Right lobe of liver (tissue), 4 donors: ENCODE results near the gene BHLHE23.

Source experiments
- POLR2A ChIP-seq: fragments of 450-650 bp; IDR thresholded peaks from one replicate; pipeline ENCODE4 v1.6.1; 2017; ENCODE audit warnings: antibody characterized with exemption, mild to moderate bottlenecking
- TF ChIP-seq, protein P1 (sequence below), 4 donors: fragments of 200-600 bp in 3 of 4; fragments of 450-650 bp in 1 of 4; IDR thresholded peaks; one replicate each; pipeline versions ENCODE4 v1.5.1 to v1.8.0; 2016 to 2022; ENCODE audit warnings: antibody characterized with exemption in 4 of 4, mild to moderate bottlenecking in 2 of 4
- donor health status: DM: no; HTN: no; CAD: no.
- donor health status: DM: no; HTN: no; CAD: no.
- donor health status: DM: no; HTN: yes; CAD: no.

DNA sequence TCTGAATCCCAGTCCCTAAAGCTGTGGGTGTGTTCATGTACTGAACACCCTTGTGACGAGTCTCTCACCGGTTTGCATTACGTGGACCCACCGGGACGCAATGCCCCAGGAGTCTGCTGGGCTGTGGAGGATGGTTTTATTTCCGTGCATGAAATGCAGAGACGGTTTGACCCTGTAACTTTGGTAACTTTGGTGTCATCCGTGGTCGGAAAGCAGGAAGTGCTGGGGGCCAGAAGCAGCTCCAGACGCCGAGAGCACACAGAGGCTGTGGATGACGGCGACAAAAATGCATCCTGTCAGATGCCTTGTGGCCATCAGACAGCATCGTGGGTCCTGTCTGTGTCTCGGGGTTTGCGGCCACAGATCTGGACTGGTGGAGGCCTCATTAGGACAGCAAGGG, 7.2 kb downstream of the BHLHE23 start:
- no peak for TF ChIP-seq POLR2A
- TF ChIP-seq, protein P1, sequence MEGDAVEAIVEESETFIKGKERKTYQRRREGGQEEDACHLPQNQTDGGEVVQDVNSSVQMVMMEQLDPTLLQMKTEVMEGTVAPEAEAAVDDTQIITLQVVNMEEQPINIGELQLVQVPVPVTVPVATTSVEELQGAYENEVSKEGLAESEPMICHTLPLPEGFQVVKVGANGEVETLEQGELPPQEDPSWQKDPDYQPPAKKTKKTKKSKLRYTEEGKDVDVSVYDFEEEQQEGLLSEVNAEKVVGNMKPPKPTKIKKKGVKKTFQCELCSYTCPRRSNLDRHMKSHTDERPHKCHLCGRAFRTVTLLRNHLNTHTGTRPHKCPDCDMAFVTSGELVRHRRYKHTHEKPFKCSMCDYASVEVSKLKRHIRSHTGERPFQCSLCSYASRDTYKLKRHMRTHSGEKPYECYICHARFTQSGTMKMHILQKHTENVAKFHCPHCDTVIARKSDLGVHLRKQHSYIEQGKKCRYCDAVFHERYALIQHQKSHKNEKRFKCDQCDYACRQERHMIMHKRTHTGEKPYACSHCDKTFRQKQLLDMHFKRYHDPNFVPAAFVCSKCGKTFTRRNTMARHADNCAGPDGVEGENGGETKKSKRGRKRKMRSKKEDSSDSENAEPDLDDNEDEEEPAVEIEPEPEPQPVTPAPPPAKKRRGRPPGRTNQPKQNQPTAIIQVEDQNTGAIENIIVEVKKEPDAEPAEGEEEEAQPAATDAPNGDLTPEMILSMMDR (IDR thresholded peaks at IDR 0.05), result no peak
